ENCODE measurements around the gene USP40.

The USP40 gene

DNA sequence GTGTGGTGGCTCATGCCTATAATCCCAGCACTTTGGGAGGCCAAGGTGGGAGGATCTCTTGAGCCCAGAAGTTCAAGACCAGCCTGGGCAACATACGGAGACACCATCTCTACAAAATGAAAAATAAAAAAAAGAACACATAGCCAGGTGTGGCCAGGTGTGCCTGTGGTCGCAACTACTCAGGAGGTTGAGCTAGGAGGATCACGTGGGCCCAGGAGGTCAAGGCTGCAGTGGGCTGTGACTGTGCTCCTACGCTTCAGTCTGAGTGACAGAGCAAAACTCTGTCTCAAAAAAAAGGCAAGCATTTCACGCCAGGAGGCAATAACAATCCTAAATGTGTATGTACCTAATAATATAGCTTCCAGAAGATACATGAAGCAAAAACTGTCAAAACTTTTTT, 27.8 kb downstream of the USP40 start:
- H3K36me3 Mint-ChIP-seq = peaks cover 28 to 54% of the 10 kb centered on the region in 2 donors
- H3K4me3 Mint-ChIP-seq = no peak overlapping the region
- no peak overlapping the region for H3K27ac Mint-ChIP-seq
- no peaks in the 10 kb centered on the region for H3K27me3 Mint-ChIP-seq
- H3K9me3 Mint-ChIP-seq = no peaks in the 10 kb centered on the region
- DNase-seq (no peak), ATAC-seq (replicated peaks) (no peak)
- H3K4me1 Mint-ChIP-seq = peaks cover 4% of the 10 kb centered on the region in 2 donors

DNA sequence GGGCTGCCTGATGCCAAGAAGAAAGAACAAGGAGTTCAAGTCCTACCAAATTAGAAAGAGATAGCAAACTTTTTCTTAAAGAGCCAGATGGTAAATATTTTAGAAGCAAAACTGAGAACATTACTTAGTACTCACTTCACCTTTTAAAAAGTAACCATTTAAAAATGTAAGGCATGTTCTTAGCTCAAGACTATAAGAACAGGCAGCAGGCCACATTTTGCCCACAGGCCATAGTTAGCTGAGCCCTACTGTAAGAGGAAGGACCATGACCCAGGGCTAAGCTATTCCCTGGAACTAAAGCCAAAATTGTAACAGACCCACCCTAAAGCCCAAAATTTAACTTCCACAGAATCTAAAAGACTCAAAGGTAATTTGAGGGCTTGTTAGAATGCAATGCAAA, 31.3 kb downstream of the USP40 start:
- ATAC-seq (replicated peaks) (no peak), DNase-seq (no peak)
- Mint-ChIP-seq H3K27ac (no peak overlapping the region), H3K27me3 (no peaks in the 10 kb centered on the region), H3K4me1 (peaks cover 0 to 4% of the 10 kb centered on the region in 2 donors), H3K9me3 (no peaks in the 10 kb centered on the region), H3K4me3 (no peak overlapping the region), H3K36me3 (peaks cover 20 to 48% of the 10 kb centered on the region in 2 donors)

DNA sequence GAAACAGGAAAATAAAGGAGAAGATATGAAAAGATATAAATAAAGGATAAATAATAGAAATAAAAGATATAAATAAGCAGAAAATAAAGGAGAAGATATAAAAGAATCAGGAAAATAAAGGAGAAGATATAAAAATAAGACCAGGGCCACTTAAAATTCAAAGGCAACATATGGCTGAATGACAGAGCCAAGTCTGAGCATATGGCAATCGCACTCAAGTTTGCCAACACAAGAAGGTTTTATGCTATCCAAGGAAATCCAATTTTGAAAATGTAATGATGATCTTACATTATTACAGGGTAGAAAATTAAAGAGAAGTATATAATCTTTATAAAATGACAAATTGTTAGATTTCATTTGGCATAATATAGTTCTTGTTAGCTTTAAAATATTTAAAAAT, 33.6 kb downstream of the USP40 start:
- Mint-ChIP-seq H3K4me1 (peaks cover 0 to 4% of the 10 kb centered on the region in 2 donors), H3K27me3 (no peaks in the 10 kb centered on the region), H3K36me3 (peaks cover 29 to 56% of the 10 kb centered on the region in 2 donors), H3K9me3 (no peaks in the 10 kb centered on the region), H3K27ac (no peak overlapping the region), H3K4me3 (no peak overlapping the region)
- no peak for ATAC-seq (replicated peaks)
- DNase-seq = no peak

DNA sequence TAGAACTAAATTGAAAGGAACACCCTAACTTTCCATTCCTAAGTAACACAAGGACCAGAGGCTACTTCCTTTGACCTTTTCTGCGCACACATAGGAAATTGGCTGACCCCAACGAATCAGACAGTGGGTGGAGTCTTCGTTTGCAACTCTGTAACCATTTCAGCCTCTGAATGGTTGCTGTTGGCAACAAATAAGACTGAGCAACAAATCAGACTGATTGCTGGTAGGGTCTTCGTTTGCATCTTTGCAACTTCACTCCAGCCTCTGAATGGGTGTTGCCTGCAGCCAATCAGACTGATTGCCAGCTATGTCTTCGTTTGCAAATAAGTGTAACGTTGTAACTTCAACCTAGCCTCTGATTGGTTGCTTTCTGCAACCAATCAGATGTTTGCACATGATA, 34.6 kb downstream of the USP40 start:
- Mint-ChIP-seq H3K4me3 (no peak overlapping the region), H3K36me3 (peaks cover 31 to 59% of the 10 kb centered on the region in 2 donors), H3K9me3 (no peaks in the 10 kb centered on the region), H3K4me1 (peaks cover 0 to 1% of the 10 kb centered on the region in 2 donors), H3K27me3 (no peaks in the 10 kb centered on the region), H3K27ac (no peak overlapping the region)
- DNase-seq (no peak), ATAC-seq (replicated peaks) (no peak)

DNA sequence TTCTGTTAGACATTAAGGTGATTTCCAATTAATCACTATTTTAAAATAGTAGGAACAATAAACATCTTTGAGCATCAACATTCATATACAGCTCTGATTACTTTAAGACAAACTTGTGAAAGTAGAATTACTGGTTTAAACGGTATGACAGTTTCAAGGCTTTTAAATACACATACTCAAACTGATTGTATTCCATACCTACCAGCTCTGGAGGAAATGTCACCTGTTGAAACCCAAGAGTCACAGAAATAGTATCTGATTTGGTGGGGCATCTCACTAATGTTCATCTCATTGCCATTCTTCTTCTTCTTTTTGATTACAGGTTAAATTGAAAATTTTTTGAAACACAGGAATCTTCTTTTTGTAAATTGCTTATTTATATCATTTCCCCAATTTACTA, 36.2 kb downstream of the USP40 start:
- H3K4me3 Mint-ChIP-seq = no peak overlapping the region
- no peaks in the 10 kb centered on the region for H3K9me3 Mint-ChIP-seq
- H3K36me3 Mint-ChIP-seq = peaks cover 33 to 67% of the 10 kb centered on the region in 2 donors
- H3K4me1 Mint-ChIP-seq = peaks cover under 1 to 1% of the 10 kb centered on the region in 2 donors
- DNase-seq = no peak
- H3K27me3 Mint-ChIP-seq = no peaks in the 10 kb centered on the region
- H3K27ac Mint-ChIP-seq = no peak overlapping the region
- no peak for ATAC-seq (replicated peaks)

DNA sequence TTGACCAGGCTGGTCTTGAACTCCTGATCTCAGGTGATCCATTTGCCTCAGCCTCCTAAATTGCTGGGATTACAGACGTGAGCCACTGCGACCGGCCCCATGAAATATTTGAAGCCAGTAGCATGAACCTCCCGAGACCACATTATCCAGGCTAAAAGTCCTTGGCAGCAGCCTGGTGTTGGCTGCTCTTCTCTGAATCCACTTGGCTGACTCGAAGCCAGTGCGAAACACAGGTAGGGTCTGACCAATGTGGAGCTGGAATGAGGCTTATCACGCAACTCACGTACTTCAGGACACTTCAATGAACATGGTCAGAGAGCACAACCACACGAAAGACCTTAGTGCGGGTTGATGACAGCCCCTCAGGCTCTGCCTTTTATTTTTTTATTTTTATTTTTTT, 38.4 kb downstream of the USP40 start:
- DNase-seq = no peak
- Mint-ChIP-seq H3K9me3 (peaks cover 0 to 4% of the 10 kb centered on the region in 2 donors), H3K36me3 (peaks cover 41 to 76% of the 10 kb centered on the region in 2 donors), H3K27me3 (no peaks in the 10 kb centered on the region), H3K27ac (no peak overlapping the region), H3K4me3 (no peak overlapping the region), H3K4me1 (peaks cover 3 to 14% of the 10 kb centered on the region in 2 donors)
- ATAC-seq (replicated peaks) = no peak

DNA sequence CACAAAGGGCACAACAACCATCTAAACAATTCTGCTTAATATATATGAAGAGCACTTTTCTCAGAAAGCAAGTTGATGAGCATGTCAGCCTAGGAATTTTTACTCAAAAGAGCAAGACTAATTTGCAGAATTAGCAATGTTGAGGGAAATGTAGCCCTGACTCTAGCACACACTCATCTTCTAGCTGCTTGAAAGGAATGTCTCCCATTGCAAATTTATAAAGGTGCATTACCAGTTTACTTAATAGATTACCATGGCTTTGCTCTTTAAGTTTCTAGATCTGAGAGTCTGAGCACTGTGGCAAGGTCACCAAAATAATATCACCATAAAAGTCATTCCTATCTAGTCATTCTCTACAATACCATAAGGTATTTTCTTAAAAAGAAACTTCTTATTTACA, 40.8 kb downstream of the USP40 start:
- DNase-seq (no peak), ATAC-seq (replicated peaks) (no peak)
- peaks cover 12 to 38% of the 10 kb centered on the region in 2 donors for H3K4me1 Mint-ChIP-seq
- no peak overlapping the region for H3K4me3 Mint-ChIP-seq
- no peaks in the 10 kb centered on the region for H3K27me3 Mint-ChIP-seq
- peaks cover 40 to 84% of the 10 kb centered on the region in 2 donors for H3K36me3 Mint-ChIP-seq
- peaks cover 0 to 5% of the 10 kb centered on the region in 2 donors for H3K9me3 Mint-ChIP-seq
- H3K27ac Mint-ChIP-seq = no peak overlapping the region

DNA sequence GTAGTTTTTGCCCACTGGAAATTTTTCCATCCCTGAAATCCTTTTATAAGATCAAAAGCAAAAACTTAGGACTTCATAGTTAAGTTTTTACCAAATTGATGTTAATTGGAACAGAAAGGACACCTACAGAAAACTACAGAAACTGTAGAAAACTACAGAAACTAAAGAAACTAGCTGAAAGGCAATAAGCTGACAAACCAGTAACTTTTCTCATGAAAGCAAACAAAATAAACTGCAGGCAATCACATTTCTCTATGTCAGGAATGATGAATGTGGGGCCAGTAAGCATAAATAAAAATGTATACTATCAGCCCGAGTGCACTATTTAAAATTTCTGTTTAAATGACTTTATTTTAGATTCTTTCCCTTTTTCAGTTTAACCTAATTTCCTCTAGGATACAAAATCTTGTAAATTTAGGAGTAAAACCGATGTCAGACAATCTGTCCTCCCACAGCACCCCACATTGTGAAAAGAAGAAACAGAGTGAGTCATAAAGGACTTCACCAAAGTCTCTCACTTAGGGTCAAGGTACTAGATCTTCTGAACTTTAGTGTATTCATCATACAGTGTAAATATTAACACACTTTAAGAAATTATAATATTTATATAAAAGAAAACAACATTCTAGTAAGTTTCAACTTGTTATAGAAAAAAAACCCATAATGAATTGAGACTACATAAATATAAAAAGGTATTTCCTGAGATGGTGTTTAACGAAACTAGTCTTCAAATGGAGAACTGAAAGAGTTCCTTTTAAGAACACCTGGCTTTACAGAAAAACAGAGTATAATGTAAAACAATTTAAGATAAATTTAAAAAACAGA, 46.6 kb downstream of the USP40 start:
- DNase-seq (no peak), ATAC-seq (replicated peaks) (peak; percentile 98)
- peak overlapping the region; percentile 51 for H3K27ac Mint-ChIP-seq
- H3K9me3 Mint-ChIP-seq = peaks cover 0 to 5% of the 10 kb centered on the region in 2 donors
- H3K4me1 Mint-ChIP-seq = peaks cover 21 to 58% of the 10 kb centered on the region in 2 donors
- peak overlapping the region in 1 of 2 donors; percentile 67 for H3K4me3 Mint-ChIP-seq
- H3K36me3 Mint-ChIP-seq = peaks cover 25 to 71% of the 10 kb centered on the region in 2 donors
- no peaks in the 10 kb centered on the region for H3K27me3 Mint-ChIP-seq

DNA sequence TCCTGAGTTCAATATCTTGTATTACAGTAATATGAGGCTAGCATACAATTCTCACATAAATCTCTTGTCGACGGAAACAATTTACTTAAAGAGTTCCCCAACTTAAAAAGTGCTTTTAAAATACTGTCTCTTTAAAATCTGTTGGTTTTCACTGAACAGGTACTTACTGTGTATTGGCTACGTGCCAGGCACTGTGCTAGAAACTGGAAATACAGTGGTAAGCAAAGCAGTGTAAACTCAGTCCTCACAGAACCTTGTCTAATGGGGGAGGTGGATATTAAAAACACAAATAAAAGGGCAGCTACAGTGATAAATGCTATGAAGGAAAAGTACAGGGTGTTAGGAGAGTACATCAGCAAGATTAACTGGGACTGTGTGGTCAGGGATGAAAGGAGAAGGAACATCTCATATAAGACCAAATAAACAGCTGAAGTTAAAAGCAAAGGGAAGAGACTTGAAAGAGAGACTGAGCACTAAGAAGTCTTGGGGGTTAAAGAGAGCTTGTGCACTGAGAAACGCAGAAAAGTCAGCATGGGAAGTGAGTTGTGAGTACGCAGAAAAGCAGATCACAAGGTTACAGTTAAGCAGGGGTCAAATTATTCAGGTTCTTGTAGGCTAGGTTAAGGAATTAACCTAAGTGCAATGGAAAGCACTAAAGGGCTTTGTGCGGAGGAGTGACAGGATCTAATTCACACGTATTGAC, 52.5 kb downstream of the USP40 start:
- no peak for DNase-seq
- H3K36me3 Mint-ChIP-seq = peaks cover 18 to 41% of the 10 kb centered on the region in 2 donors
- no peaks in the 10 kb centered on the region for H3K27me3 Mint-ChIP-seq
- H3K4me1 Mint-ChIP-seq = peaks cover 28 to 51% of the 10 kb centered on the region in 2 donors
- peak overlapping the region; percentile 38 for H3K27ac Mint-ChIP-seq
- ATAC-seq (replicated peaks) = peak; percentile 48 to 50
- peak overlapping the region in 1 of 2 donors; percentile 3 for H3K4me3 Mint-ChIP-seq
- H3K9me3 Mint-ChIP-seq = no peaks in the 10 kb centered on the region

DNA sequence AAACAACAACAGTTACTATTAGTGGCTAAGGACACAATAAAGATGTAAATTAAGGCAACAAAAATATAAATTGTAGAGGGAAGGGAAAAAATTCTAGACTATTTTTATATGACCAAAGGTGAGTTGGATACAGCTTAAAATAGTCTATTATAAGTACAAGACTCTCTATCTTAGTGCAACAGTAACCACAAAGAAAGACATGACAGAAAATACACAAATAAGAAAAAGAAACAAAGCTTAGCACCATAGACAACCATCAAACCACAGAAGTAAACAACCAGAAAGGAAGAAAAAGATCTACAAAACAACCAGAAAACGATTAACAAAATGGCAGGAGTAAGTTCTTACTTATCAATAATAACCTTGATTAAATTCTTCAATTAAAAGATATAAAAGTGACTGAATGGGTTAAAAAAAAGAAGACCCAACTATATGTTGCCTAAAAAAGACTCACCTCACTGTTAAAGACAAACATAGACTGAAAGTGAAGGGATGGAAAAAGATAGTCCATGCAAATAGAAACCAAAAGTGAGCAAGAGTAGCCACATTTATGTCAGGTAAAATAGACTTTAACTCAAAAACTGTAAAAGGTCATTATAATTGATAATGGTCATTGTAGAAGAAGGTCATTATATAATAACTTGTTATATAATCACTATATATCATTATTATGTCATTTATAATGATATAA, 62.5 kb downstream of the USP40 start:
- ATAC-seq (replicated peaks) (peak in 1 of 2 donors; percentile 42), DNase-seq (no peak)
- Mint-ChIP-seq H3K27ac (no peak overlapping the region), H3K36me3 (peaks cover 55 to 73% of the 10 kb centered on the region in 2 donors), H3K4me3 (no peak overlapping the region), H3K4me1 (peaks cover 6 to 9% of the 10 kb centered on the region in 2 donors), H3K9me3 (peaks cover 27 to 29% of the 10 kb centered on the region in 2 donors), H3K27me3 (no peaks in the 10 kb centered on the region)

DNA sequence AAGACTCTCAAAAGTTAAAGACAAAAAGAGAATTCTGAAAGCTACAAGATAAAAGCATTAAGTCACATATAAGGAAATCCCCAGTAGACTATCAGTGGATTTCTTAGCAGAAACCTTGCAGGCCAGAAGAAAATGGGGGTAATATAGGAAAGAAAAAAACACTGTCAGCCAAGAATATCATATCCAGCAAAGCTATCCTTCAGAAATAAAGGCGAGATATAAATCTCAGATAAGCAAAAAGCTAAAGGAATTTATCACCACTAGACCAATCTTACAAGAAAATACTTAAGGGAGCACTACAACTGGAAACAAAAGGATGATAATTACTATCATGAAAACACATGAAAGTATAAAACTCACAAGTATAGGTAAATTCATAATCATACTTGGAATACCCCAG, 63.1 kb downstream of the USP40 start:
- Mint-ChIP-seq H3K36me3 (peaks cover 55 to 75% of the 10 kb centered on the region in 2 donors), H3K27ac (no peak overlapping the region), H3K9me3 (peaks cover 27 to 29% of the 10 kb centered on the region in 2 donors), H3K4me1 (peaks cover 8 to 10% of the 10 kb centered on the region in 2 donors), H3K27me3 (no peaks in the 10 kb centered on the region), H3K4me3 (no peak overlapping the region)
- ATAC-seq (replicated peaks) (no peak), DNase-seq (no peak)

DNA sequence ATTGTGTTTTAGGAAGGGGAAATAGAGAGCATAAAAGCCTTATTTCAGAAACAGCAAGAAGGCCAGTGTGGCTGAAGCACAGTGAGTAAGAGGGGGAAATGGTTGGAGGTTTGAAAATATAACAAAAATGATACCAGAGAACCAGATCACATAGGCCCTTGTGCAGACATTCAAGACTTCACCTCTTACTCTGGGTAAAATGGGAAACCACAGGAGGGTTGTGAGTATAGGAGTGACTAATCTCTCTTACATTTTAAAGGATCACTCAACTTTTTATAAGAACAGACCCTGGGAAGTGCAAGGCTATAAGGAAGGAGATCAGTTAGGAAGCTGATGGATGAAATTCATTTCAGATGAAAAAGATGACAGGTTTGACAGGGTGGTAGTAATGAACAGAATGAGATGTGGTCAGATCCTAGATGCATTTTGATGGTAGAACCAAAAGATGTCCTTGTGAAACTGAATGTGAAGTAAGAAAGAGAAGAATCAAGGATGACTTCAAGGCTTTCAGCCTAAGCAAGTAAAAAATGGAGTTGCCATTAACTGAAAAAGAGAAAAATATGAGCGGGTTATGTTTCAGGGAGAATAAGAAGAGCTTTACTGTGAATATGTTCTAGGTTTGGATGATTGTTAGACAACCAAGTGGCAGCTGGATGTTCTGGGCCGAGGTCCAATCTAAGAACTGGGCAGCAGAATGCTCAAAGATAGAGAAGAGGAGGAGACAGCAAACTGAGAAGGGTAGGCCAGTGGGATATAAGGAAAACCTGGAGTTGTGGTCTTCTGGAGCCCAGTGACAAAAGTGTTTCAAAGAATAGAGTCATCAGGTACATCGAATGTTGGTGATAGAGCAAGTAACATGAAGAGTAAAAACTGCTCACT, 65.1 kb downstream of the USP40 start:
- H3K4me3 Mint-ChIP-seq = no peak overlapping the region

DNA sequence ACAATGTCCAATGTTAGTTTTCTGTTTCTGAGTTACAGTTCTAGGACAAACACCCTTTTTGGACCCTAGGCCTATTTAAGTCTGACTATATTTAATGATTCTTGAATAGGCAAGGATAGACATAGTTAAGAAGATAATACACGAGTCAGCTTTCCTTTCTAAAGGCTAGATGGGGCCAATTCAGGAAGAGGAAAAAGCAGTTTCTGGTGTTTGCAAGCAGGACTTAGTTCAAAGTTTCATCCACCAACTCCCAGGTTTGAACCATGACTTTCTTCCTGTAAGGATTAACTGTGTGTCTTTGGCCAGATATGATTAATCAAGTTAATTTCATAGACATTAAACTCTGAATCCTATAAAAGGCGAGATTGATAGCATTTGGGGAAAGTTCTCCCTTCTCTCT, 66.7 kb downstream of the USP40 start:
- peaks cover 42 to 66% of the 10 kb centered on the region in 2 donors for H3K36me3 Mint-ChIP-seq
- no peak overlapping the region for H3K4me3 Mint-ChIP-seq
- H3K9me3 Mint-ChIP-seq = peaks cover 20 to 23% of the 10 kb centered on the region in 2 donors
- no peak overlapping the region for H3K27ac Mint-ChIP-seq
- no peaks in the 10 kb centered on the region for H3K27me3 Mint-ChIP-seq
- DNase-seq (no peak), ATAC-seq (replicated peaks) (no peak)
- H3K4me1 Mint-ChIP-seq = peaks cover 20 to 25% of the 10 kb centered on the region in 2 donors

More for the DNA sequence above, 65.1 kb downstream of the USP40 start:
- H3K4me1 Mint-ChIP-seq = peaks cover 22 to 25% of the 10 kb centered on the region in 2 donors
- H3K9me3 Mint-ChIP-seq = peaks cover 27 to 29% of the 10 kb centered on the region in 2 donors
- H3K27ac Mint-ChIP-seq = no peak overlapping the region
- peak in 1 of 2 donors; percentile 25 for ATAC-seq (replicated peaks)
- peaks cover 52 to 76% of the 10 kb centered on the region in 2 donors for H3K36me3 Mint-ChIP-seq
- no peak for DNase-seq
- no peaks in the 10 kb centered on the region for H3K27me3 Mint-ChIP-seq

Measured in stimulated activated naive B cell treated with anti-CD40 and anti-IgM and Interleukin-4, amounts not matched to agents 10 μg/mL and 1 μg/mL and 100 μg/mL, for 72 hours (primary cell).